ENCODE results near the gene TMPRSS13.

DNA sequence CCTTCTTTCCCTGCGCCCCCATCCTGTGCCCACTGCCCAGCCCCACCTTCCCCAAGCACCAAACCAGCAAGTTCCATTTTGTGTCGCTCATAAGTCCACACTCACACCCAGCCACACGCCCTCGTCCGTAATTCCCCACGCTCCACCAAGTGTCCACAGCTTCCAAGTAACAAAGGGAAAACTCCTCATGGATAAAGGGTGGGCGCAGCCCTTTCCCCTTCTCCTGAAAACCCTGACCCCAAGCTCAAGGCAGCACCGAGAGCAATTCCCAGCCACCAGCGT is 53.2 kb downstream of the TMPRSS13 start:
- no peak for TF ChIP-seq POLR2A (IDR thresholded peaks at IDR 0.05)
- TF ChIP-seq, protein P1, sequence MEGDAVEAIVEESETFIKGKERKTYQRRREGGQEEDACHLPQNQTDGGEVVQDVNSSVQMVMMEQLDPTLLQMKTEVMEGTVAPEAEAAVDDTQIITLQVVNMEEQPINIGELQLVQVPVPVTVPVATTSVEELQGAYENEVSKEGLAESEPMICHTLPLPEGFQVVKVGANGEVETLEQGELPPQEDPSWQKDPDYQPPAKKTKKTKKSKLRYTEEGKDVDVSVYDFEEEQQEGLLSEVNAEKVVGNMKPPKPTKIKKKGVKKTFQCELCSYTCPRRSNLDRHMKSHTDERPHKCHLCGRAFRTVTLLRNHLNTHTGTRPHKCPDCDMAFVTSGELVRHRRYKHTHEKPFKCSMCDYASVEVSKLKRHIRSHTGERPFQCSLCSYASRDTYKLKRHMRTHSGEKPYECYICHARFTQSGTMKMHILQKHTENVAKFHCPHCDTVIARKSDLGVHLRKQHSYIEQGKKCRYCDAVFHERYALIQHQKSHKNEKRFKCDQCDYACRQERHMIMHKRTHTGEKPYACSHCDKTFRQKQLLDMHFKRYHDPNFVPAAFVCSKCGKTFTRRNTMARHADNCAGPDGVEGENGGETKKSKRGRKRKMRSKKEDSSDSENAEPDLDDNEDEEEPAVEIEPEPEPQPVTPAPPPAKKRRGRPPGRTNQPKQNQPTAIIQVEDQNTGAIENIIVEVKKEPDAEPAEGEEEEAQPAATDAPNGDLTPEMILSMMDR (IDR thresholded peaks at IDR 0.05), result no peak
- no peak for TF ChIP-seq EP300 (IDR thresholded peaks at IDR 0.05)
